Measurements from ENCODE around the gene FMN1.

FMN1 gene

GRCh38 chr15:32778391-32779176 lies 415.9 kb downstream of the FMN1 start:
- no peak for DNase-seq (ENCODE audit: low read depth in 2 of 2)

GRCh38 chr15:32775103-32775502 lies 419.4 kb downstream of the FMN1 start:
- no peak for DNase-seq (ENCODE audit: low read depth in 2 of 2)

- no peak for DNase-seq (ENCODE audit: low read depth in 2 of 2)
Observed at GRCh38 chr15:32774022-32774421, 420.5 kb downstream of the FMN1 start.

- no peak for DNase-seq (ENCODE audit: low read depth in 2 of 2)
Observed at GRCh38 chr15:32767236-32767635, 427.3 kb downstream of the FMN1 start.

GRCh38 chr15:32766101-32766500 lies 428.4 kb downstream of the FMN1 start:
- no peak for DNase-seq (ENCODE audit: low read depth in 2 of 2)

- no peak for DNase-seq (ENCODE audit: low read depth in 2 of 2)
Observed at GRCh38 chr15:32765236-32765635, 429.3 kb downstream of the FMN1 start.

GRCh38 chr15:32763295-32763694 lies 431.2 kb downstream of the FMN1 start:
- no peak for DNase-seq (ENCODE audit: low read depth in 2 of 2)

- no peak for DNase-seq (ENCODE audit: low read depth in 2 of 2)
Observed at GRCh38 chr15:32757426-32757825, 437.1 kb downstream of the FMN1 start.

- no peak for DNase-seq (ENCODE audit: low read depth in 2 of 2)
Observed at GRCh38 chr15:32750979-32751378, 443.5 kb downstream of the FMN1 start.

GRCh38 chr15:32747921-32748342 lies 446.6 kb downstream of the FMN1 start:
- DNase-seq (ENCODE audit: low read depth in 2 of 2): no peak

- no peak for DNase-seq (ENCODE audit: low read depth in 2 of 2)
Observed at GRCh38 chr15:32746116-32746857, 448.2 kb downstream of the FMN1 start.

- no peak for DNase-seq (ENCODE audit: low read depth in 2 of 2)
Observed at GRCh38 chr15:32743411-32744140, 450.9 kb downstream of the FMN1 start.

GRCh38 chr15:32739522-32740063 lies 454.9 kb downstream of the FMN1 start:
- no peak for DNase-seq (ENCODE audit: low read depth in 2 of 2)

- no peak for DNase-seq (ENCODE audit: low read depth in 2 of 2)
Observed at GRCh38 chr15:32738666-32739065, 455.8 kb downstream of the FMN1 start.

GRCh38 chr15:32737304-32737703 lies 457.2 kb downstream of the FMN1 start:
- DNase-seq (ENCODE audit: low read depth in 2 of 2): no peak

- DNase-seq (ENCODE audit: low read depth in 2 of 2): no peak
Observed at GRCh38 chr15:32736701-32737061, 457.8 kb downstream of the FMN1 start.

- DNase-seq (ENCODE audit: low read depth in 2 of 2): no peak
Observed at GRCh38 chr15:32735989-32736700, 458.4 kb downstream of the FMN1 start.

GRCh38 chr15:32733281-32733680 lies 461.2 kb downstream of the FMN1 start:
- no peak for DNase-seq (ENCODE audit: low read depth in 2 of 2)

- DNase-seq (ENCODE audit: low read depth in 2 of 2): no peak
Observed at GRCh38 chr15:32732574-32733157, 461.8 kb downstream of the FMN1 start.

GRCh38 chr15:32730677-32731654 lies 463.5 kb downstream of the FMN1 start:
- DNase-seq (ENCODE audit: low read depth in 2 of 2): no peak

All from stimulated activated CD4-positive, alpha-beta T cell treated with anti-CD3 and anti-CD28 coated beads, Interleukin-1b, Interleukin-23, amount 100 ng/mL, for 1 hour (primary cell).